AG04450 (cell line): Measurements from ENCODE around the gene KCNMA1. TPM values are rescaled to one million over a fixed set of nuclear protein-coding genes. Genes with fewer than 3 reads are reported as not detected.

Experiments used
- CTCF ChIA-PET: fragments of 300-600, 350-600 bp; formaldehyde crosslinking; extraction: SDS; loops from one replicate; lab custom pipeline; 2022; ENCODE audit warnings: antibody characterized with exemption, inconsistent platforms; lab: Charles Lee
- POLR2A ChIA-PET: fragments of 350-600 bp; formaldehyde crosslinking; extraction: SDS; loops from one replicate; lab custom pipeline; 2021; ENCODE audit warnings: antibody characterized with exemption, inconsistent platforms; lab: Yijun Ruan, JAX
- DNase-seq: peaks from one replicate; pipeline ENCODE4 v3.0.0-alpha.2; 2011; ENCODE audit warnings: low read depth, low spot score
- H3K27ac ChIP-seq: one replicate; pipeline ENCODE4 v1.5.1; 2012; ENCODE audit warnings: low read depth, low read length, control low read depth
- H3K27me3 ChIP-seq: one replicate; pipeline ENCODE4 v1.6.0; 2012; ENCODE audit warnings: low read length; ENCODE audit not compliant: control insufficient read depth, insufficient read depth
- H3K4me3 ChIP-seq: 2 replicates; pipeline ENCODE4 v1.5.1; 2011; ENCODE audit warnings: mild to moderate bottlenecking, low read depth, low read length, control low read depth
- H3K9me3 ChIP-seq: 2 replicates; pipeline ENCODE4 v1.5.1; 2012; ENCODE audit warnings: low read length; ENCODE audit not compliant: control insufficient read depth, insufficient read depth
- polyA plus RNA-seq: library from polyadenylated mRNA; depleted of rRNA; stranded (reverse); fragments of >200 nt; gene quantifications from 2 replicates; pipeline ENCODE4 v1.2.3, GENCODE V29; 2011
- TF ChIP-seq, protein P1 (sequence below): IDR thresholded peaks from 2 replicates; pipeline ENCODE4 v1.5.1; 2011; ENCODE audit warnings: low read depth, low read length, control low read depth, inconsistent platforms

KCNMA1 gene
- polyA plus RNA-seq, 1 experiment, result 58.8 TPM

DNA sequence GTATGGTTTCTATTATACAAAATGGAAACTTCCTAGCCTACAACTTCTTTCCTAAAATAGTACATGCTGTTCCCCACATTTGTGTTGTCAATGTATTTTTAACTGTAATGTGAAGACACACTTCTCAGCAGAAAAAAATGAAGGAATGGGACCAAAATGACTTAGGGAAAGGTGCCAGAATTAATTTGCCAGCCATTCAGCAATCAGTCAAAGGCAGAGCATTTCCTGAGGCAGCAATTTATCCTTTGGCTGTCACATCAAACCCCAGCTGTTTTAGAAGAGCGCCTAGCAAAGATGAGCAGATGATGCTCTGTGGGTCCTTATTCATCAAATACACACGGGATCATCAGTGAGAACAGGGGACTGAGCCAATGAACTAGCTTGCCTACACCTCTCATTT is 592.5 kb downstream of the KCNMA1 start:
- no peak overlapping the region for H3K27ac ChIP-seq
- no peak for DNase-seq
- H3K27me3 ChIP-seq, result no peaks in the 10 kb centered on the region
- CTCF ChIA-PET, result no interaction called here
- TF ChIP-seq, protein P1, sequence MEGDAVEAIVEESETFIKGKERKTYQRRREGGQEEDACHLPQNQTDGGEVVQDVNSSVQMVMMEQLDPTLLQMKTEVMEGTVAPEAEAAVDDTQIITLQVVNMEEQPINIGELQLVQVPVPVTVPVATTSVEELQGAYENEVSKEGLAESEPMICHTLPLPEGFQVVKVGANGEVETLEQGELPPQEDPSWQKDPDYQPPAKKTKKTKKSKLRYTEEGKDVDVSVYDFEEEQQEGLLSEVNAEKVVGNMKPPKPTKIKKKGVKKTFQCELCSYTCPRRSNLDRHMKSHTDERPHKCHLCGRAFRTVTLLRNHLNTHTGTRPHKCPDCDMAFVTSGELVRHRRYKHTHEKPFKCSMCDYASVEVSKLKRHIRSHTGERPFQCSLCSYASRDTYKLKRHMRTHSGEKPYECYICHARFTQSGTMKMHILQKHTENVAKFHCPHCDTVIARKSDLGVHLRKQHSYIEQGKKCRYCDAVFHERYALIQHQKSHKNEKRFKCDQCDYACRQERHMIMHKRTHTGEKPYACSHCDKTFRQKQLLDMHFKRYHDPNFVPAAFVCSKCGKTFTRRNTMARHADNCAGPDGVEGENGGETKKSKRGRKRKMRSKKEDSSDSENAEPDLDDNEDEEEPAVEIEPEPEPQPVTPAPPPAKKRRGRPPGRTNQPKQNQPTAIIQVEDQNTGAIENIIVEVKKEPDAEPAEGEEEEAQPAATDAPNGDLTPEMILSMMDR, result no peak
- POLR2A ChIA-PET, result no interaction called here
- no peak overlapping the region for H3K4me3 ChIP-seq
- H3K9me3 ChIP-seq, result no peaks in the 10 kb centered on the region

DNA sequence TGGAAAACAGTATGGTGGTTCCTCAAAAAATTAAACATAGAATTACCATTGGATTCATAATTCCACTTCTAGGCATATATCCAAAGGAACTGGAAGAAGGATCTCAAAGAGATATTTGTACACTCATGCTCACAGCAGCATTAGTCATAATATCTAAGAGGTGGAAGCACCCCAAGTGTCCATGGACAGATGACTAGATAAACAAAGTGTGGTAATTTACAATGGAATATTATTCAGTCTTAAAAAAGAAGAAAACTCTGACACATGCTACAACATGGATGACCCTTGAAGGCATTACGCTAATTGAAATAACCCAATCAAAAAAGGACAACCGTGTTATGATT is 594.2 kb downstream of the KCNMA1 start:
- H3K27ac ChIP-seq, result no peak overlapping the region
- ChIA-PET POLR2A (no interaction called here), CTCF (no interaction called here)

DNA sequence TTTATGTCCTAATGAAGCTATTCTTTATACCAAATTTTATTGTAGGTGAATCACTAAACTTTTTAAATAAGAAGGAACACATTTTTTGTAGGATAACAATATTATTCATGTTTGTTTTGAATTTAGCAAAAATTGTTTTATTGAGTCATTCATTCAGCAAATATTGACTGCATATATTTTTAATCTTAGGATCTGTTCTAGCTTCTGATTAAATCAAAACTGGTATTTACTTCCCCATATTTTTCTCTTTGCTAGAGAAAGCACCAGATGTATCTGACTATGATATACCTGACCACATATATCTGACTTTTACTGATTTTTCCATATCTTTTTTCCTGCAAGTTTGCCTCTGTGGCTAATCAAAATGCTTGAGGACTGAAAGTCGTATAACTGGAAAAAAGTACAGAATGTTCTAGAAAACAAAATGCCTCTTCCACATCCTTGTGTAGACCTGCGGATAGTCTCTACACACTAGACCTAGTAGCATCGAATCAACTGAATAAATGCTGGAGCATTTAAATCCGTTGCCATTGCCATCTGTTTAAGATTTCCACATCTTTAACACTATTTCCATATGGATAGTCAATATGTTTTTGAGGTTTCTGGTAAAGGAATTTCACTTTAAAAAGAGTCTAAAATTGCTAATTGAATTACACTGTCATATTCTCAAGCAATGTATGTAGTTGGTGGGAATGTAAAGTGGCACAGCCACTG is 594.7 kb downstream of the KCNMA1 start:
- no peaks in the 10 kb centered on the region for H3K27me3 ChIP-seq
- H3K4me3 ChIP-seq, result no peak overlapping the region
- CTCF ChIA-PET, result interaction anchor here (1.0 kb wide), 1 partner anchor 13 kb away, joined by 3 read pairs; no protein-coding TSS in a partner anchor
- no peaks in the 10 kb centered on the region for H3K9me3 ChIP-seq
- POLR2A ChIA-PET, result no interaction called here
- no peak for DNase-seq
- H3K27ac ChIP-seq, result no peak overlapping the region
- TF ChIP-seq, protein P1, result no peak

More for the DNA sequence above, 594.2 kb downstream of the KCNMA1 start:
- Histone ChIP-seq H3K4me3 (no peak overlapping the region), H3K27me3 (no peaks in the 10 kb centered on the region), H3K9me3 (no peaks in the 10 kb centered on the region)
- no peak for DNase-seq
- TF ChIP-seq, protein P1, result no peak

DNA sequence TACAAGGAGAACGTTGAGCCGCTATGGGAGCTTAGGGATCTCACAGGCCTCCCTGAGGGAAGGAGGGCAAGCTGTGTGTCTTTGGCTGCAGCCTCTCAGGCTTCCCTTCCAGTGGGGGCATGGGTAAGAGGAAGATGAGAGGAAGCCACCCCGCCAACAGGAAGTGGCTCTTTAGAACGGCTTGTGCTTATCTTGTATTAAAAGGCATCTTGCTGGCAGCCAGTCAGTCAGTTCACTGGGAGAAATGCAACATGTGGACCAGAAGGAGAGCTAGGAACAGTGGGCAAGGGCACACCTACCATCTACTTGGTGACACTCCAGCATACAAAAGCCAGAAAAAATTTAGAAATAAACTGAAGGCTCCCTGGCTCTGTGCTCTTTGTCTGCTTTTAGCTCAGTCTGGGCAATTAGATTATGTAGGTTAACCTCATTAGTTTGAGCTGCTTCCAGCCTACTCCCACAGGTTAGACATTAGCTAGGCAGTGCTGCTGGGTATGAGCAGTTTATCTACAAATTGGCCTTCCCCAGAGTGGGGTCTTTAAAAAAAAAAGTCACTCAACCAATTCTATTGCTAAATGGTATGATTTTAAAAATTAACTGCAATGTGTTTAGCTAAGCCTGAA is 595.9 kb downstream of the KCNMA1 start:
- ChIA-PET CTCF (interaction anchor here (1.0 kb wide), 1 partner anchor 12 kb away, joined by 3 read pairs; no protein-coding TSS in a partner anchor), POLR2A (no interaction called here)
- TF ChIP-seq, protein P1, result no peak
- H3K27ac ChIP-seq, result no peak overlapping the region
- H3K4me3 ChIP-seq, result no peak overlapping the region
- no peaks in the 10 kb centered on the region for H3K9me3 ChIP-seq
- no peaks in the 10 kb centered on the region for H3K27me3 ChIP-seq
- DNase-seq, result no peak

DNA sequence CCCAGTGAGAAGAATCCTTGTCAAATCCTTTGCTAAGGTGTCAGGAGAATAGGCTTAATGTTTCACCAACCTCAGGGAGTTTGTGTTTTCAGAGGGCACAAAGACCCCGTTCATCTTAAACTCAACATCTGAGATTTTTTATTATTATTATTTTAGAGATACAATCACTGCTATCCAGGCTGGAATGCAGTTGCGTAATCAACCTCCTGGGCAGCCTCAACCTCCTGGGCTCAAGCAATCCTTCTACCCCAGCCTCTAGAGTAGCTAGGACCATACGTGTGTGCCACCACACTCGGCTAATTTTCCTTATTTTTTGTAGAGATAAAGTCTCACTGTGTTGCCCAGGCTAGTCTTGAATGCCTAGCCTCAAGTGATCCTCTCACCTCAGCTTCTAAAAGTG is 599.2 kb downstream of the KCNMA1 start:
- POLR2A ChIA-PET, result no interaction called here
- DNase-seq, result no peak
- TF ChIP-seq, protein P1, result no peak
- Histone ChIP-seq H3K27ac (no peak overlapping the region), H3K9me3 (no peaks in the 10 kb centered on the region), H3K4me3 (no peak overlapping the region), H3K27me3 (no peaks in the 10 kb centered on the region)
- CTCF ChIA-PET, result interaction anchor here (0.6 kb wide), 1 partner anchor 200 kb away, joined by 3 read pairs; no protein-coding TSS in a partner anchor
